BJ (cell line): ENCODE results near the gene ZEB1. TPM values are rescaled to one million over a fixed set of nuclear protein-coding genes. Genes with fewer than 3 reads are reported as not detected.
A peak's percentile ranks its signal among the peaks of the same experiment; 100 is the strongest.

Experiments used
- CTCF ChIA-PET: fragments of 350-600 bp; formaldehyde crosslinking; extraction: SDS; loops from one replicate; lab custom pipeline; 2021; ENCODE audit warnings: antibody characterized with exemption, inconsistent platforms; lab: Yijun Ruan, JAX
- POLR2A ChIA-PET: fragments of 300-600 bp; sonication (Branson Sonifier 250); formaldehyde crosslinking; extraction: SDS; loops from one replicate; lab custom pipeline; 2021; ENCODE audit warnings: antibody characterized with exemption; lab: Charles Lee
- DNase-seq: peaks from one replicate; pipeline ENCODE4 v3.0.0-alpha.2; 2011; ENCODE audit warnings: low read depth
- H3K27me3 ChIP-seq: 2 replicates; pipeline ENCODE4 v1.6.0; 2011; ENCODE audit warnings: low read length; ENCODE audit not compliant: control insufficient read depth, insufficient read depth
- H3K36me3 ChIP-seq: 2 replicates; pipeline ENCODE4 v1.5.1; 2011; ENCODE audit warnings: low read length; ENCODE audit not compliant: control insufficient read depth, insufficient read depth
- H3K4me3 ChIP-seq: 2 replicates; pipeline ENCODE4 v1.5.1; 2011; ENCODE audit warnings: low read depth, mild to moderate bottlenecking, control low read depth, low read length
- CTCF ChIP-seq: IDR thresholded peaks from 2 replicates; pipeline ENCODE4 v1.5.1; 2011; ENCODE audit warnings: low read depth, mild to moderate bottlenecking, control low read depth, inconsistent platforms, low read length, moderate library complexity; ENCODE audit not compliant: insufficient read depth
- polyA plus RNA-seq: library from polyadenylated mRNA; depleted of rRNA; stranded (reverse); fragments of >200 nt; gene quantifications from 2 replicates; pipeline ENCODE4 v1.2.3, GENCODE V29; 2011

Gene ZEB1
- polyA plus RNA-seq, 1 experiment = 22.3 TPM

GRCh38 chr10:31317652-31318381 is 1.2 kb upstream of the ZEB1 start:
- no peaks in the 10 kb centered on the region for H3K36me3 ChIP-seq
- TF ChIP-seq CTCF = no peak
- no peak for DNase-seq
- peak overlapping the region; percentile 82 for H3K4me3 ChIP-seq
- ChIA-PET POLR2A (interaction anchor here (0.5 kb wide), 1 partner anchor 286 kb away, joined by 3 read pairs; the partner anchor contains the start of gene ZNF438), CTCF (interaction anchor here (0.6 to 1.9 kb wide), 4 partner anchors 10 to 592 kb away, joined by 3 to 4 read pairs (median 4); no protein-coding TSS in a partner anchor)
- H3K27me3 ChIP-seq = no peaks in the 10 kb centered on the region

GRCh38 chr10:31318382-31318853 is 598 bp upstream of the ZEB1 start:
- Histone ChIP-seq H3K36me3 (no peaks in the 10 kb centered on the region), H3K4me3 (peak overlapping the region; percentile 82), H3K27me3 (no peaks in the 10 kb centered on the region)
- TF ChIP-seq CTCF = no peak
- no peak for DNase-seq
- CTCF ChIA-PET = interaction anchor here (0.6 to 1.9 kb wide), 4 partner anchors 9 to 593 kb away, joined by 3 to 4 read pairs (median 4); no protein-coding TSS in a partner anchor
- POLR2A ChIA-PET = interaction anchor here (0.5 kb wide), 1 partner anchor 287 kb away, joined by 3 read pairs; the partner anchor contains the start of gene ZNF438

- Histone ChIP-seq H3K4me3 (peak overlapping the region; percentile 82), H3K36me3 (no peaks in the 10 kb centered on the region), H3K27me3 (no peaks in the 10 kb centered on the region)
- POLR2A ChIA-PET = no interaction called here
- CTCF ChIA-PET = no interaction called here
- TF ChIP-seq CTCF = no peak
- DNase-seq = no peak
These were observed 860 bp downstream of the ZEB1 start for GRCh38 chr10:31319602-31320549.

GRCh38 chr10:31320550-31321211 is 1.7 kb downstream of the ZEB1 start:
- POLR2A ChIA-PET = interaction anchor here (0.6 kb wide), 1 partner anchor 735 kb away, joined by 5 read pairs; no protein-coding TSS in a partner anchor
- H3K27me3 ChIP-seq = no peaks in the 10 kb centered on the region
- H3K36me3 ChIP-seq = no peaks in the 10 kb centered on the region
- H3K4me3 ChIP-seq = peak overlapping the region; percentile 82
- CTCF ChIA-PET = interaction anchor here (0.6 kb wide), 2 partner anchors 159 to 187 kb away, joined by 3 read pairs; no protein-coding TSS in a partner anchor
- TF ChIP-seq CTCF = no peak
- DNase-seq = no peak
